Measurements from ENCODE around the gene UBE4A. TPM values are rescaled to one million over a fixed set of nuclear protein-coding genes. Genes with fewer than 3 reads are reported as not detected.

The UBE4A gene
- total and polyA plus RNA-seq, 9 of the 15 experiments (the other 6 are each of a cell fraction or from before 2014, with no cell fraction given), result 13.5 to 45.2 (median 26.8) TPM

DNA sequence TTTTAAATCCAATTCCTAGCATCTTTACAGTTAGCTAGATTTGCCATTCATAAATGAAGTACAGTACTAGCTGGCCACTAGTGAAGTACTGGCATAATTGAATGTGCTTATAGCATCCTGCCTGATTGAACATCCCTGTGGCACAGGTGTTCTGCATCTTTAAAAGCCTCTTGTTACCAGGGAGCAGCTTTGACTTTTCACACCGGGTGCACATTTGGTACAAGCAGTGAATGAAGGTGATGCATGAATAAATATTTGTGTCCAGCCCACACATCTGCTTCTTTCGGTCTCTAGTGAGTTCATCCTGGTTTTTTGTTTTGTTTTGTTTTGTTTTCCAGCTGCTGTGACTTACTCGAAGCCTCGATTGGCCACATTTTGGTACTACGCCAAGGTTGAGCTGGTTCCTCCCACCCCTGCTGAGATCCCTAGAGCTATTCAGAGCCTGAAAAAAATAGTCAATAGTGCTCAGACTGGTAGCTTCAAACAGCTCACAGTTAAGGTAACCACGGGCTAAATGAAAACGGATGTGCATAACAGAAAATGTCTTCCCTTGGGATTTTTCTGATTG lies 47.3 kb downstream of the UBE4A start (continued):
- TF ChIP-seq, protein P1, sequence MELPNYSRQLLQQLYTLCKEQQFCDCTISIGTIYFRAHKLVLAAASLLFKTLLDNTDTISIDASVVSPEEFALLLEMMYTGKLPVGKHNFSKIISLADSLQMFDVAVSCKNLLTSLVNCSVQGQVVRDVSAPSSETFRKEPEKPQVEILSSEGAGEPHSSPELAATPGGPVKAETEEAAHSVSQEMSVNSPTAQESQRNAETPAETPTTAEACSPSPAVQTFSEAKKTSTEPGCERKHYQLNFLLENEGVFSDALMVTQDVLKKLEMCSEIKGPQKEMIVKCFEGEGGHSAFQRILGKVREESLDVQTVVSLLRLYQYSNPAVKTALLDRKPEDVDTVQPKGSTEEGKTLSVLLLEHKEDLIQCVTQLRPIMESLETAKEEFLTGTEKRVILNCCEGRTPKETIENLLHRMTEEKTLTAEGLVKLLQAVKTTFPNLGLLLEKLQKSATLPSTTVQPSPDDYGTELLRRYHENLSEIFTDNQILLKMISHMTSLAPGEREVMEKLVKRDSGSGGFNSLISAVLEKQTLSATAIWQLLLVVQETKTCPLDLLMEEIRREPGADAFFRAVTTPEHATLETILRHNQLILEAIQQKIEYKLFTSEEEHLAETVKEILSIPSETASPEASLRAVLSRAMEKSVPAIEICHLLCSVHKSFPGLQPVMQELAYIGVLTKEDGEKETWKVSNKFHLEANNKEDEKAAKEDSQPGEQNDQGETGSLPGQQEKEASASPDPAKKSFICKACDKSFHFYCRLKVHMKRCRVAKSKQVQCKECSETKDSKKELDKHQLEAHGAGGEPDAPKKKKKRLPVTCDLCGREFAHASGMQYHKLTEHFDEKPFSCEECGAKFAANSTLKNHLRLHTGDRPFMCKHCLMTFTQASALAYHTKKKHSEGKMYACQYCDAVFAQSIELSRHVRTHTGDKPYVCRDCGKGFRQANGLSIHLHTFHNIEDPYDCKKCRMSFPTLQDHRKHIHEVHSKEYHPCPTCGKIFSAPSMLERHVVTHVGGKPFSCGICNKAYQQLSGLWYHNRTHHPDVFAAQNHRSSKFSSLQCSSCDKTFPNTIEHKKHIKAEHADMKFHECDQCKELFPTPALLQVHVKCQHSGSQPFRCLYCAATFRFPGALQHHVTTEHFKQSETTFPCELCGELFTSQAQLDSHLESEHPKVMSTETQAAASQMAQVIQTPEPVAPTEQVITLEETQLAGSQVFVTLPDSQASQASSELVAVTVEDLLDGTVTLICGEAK (IDR thresholded peaks at IDR 0.05), result no peak
- TF ChIP-seq, protein P1 (CRISPR knock-in tag; IDR thresholded peaks at IDR 0.05), result no peak
- no peak for TF ChIP-seq ZNF431 (CRISPR knock-in tag; IDR thresholded peaks at IDR 0.05)

Measured in K562 (cell line).